Spleen (tissue), 7 donors: Measurements from ENCODE around the gene PEX12.

Experiments
- POLR2A ChIP-seq, 3 donors: fragments of 450-650 bp; IDR thresholded peaks; one replicate each; pipeline ENCODE4 v1.5.1; 2017; ENCODE audit warnings: antibody characterized with exemption in 3 of 3, mild to moderate bottlenecking in 1 of 3
- TF ChIP-seq, protein P1 (sequence below), 11 experiments: fragments of 200-600 bp in 7 of 11; fragments of 450-650 bp in 4 of 11; sonication (generic) in 4 of 11; IDR thresholded peaks in 8 of 11; conservative IDR thresholded peaks in 3 of 11; 1 replicate in 7 of 11; 2 replicates in 4 of 11; pipeline versions ENCODE4 v1.4.0 to v1.8.0; 2016 to 2021; ENCODE audit warnings: antibody characterized with exemption in 11 of 11, inconsistent platforms in 4 of 11, mild to moderate bottlenecking in 1 of 11
- donor health status: DM: no; HTN: no; CAD: no; lungs with moderate emphysema.
- donor health status: DM: no; HTN: no; CAD: no.
- donor health status: DM: no; HTN: no; CAD: no.

GRCh38 chr17:35536664-35537171 lies 41.7 kb downstream of the PEX12 start:
- TF ChIP-seq POLR2A (IDR thresholded peaks at IDR 0.05): no peak
- TF ChIP-seq, protein P1, sequence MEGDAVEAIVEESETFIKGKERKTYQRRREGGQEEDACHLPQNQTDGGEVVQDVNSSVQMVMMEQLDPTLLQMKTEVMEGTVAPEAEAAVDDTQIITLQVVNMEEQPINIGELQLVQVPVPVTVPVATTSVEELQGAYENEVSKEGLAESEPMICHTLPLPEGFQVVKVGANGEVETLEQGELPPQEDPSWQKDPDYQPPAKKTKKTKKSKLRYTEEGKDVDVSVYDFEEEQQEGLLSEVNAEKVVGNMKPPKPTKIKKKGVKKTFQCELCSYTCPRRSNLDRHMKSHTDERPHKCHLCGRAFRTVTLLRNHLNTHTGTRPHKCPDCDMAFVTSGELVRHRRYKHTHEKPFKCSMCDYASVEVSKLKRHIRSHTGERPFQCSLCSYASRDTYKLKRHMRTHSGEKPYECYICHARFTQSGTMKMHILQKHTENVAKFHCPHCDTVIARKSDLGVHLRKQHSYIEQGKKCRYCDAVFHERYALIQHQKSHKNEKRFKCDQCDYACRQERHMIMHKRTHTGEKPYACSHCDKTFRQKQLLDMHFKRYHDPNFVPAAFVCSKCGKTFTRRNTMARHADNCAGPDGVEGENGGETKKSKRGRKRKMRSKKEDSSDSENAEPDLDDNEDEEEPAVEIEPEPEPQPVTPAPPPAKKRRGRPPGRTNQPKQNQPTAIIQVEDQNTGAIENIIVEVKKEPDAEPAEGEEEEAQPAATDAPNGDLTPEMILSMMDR (IDR thresholded peaks at IDR 0.05 in 8 of 11, conservative IDR thresholded peaks at IDR 0.05 in 3 of 11): no peak
